Naive thymus-derived CD4-positive, alpha-beta T cell (primary cell): ENCODE data around the gene KCNQ2. TPM values are rescaled to one million over a fixed set of nuclear protein-coding genes. Genes with fewer than 3 reads are reported as not detected.

Experiments
- ATAC-seq: fragments of 150-1000 bp; cut with Tn5 transposase; 2 replicates; pipeline ENCODE4 v1.10.0; 2021; ENCODE audit warnings: mild to moderate bottlenecking, moderate library complexity
- CTCF ChIA-PET: fragments of 350-600 bp; sonication (Branson Sonifier 250); formaldehyde crosslinking; loops from one replicate; lab custom pipeline; 2021; ENCODE audit warnings: antibody characterized with exemption; lab: Charles Lee
- POLR2A ChIA-PET: fragments of 350-600 bp; sonication (Branson Sonifier 250); formaldehyde crosslinking; loops from one replicate; lab custom pipeline; 2021; ENCODE audit warnings: antibody characterized with exemption, inconsistent platforms; lab: Charles Lee
- DNase-seq, 9 donors: peaks; one replicate each; pipeline versions ENCODE4 v3.0.0 to v3.0.0-alpha.2; 2020 to 2022; ENCODE audit warnings: mixed read lengths in 1 of 9
- H3K27ac ChIP-seq: one replicate; pipeline ENCODE4 v1.7.0; 2013; ENCODE audit warnings: mild to moderate bottlenecking, low read depth, low read length, moderate library complexity
- H3K27me3 ChIP-seq, 2 donors: one replicate each; pipeline ENCODE4 v1.7.0; 2013; ENCODE audit warnings: low read length in 2 of 2, mild to moderate bottlenecking in 2 of 2, moderate library complexity in 2 of 2; ENCODE audit not compliant: control insufficient read depth in 2 of 2, insufficient read depth in 2 of 2
- H3K36me3 ChIP-seq, 3 experiments: 1 replicate in 2 of 3; 2 replicates in 1 of 3; pipeline ENCODE4 v1.7.0; 2013; ENCODE audit warnings: low read length in 3 of 3, mild to moderate bottlenecking in 3 of 3, moderate library complexity in 1 of 3; ENCODE audit not compliant: insufficient read depth in 3 of 3, control insufficient read depth in 2 of 3
- H3K4me1 ChIP-seq, 2 donors: one replicate each; pipeline ENCODE4 v1.7.0; 2013; ENCODE audit warnings: low read length in 2 of 2, mild to moderate bottlenecking in 2 of 2, moderate library complexity in 1 of 2; ENCODE audit not compliant: control insufficient read depth in 2 of 2, insufficient read depth in 2 of 2
- H3K4me3 ChIP-seq: 2 replicates; pipeline ENCODE4 v1.7.0; 2013; ENCODE audit warnings: mild to moderate bottlenecking, low read length
- H3K9me3 ChIP-seq, 3 experiments: 1 replicate in 2 of 3; 2 replicates in 1 of 3; pipeline ENCODE4 v1.7.0; 2013; ENCODE audit warnings: low read length in 3 of 3; ENCODE audit not compliant: control insufficient read depth in 2 of 3
- H3K27ac Mint-ChIP-seq, 9 donors: one replicate each; pipeline ENCODE4 v1.8.0; 2020 to 2022; ENCODE audit warnings: mixed read lengths in 9 of 9, mild to moderate bottlenecking in 8 of 9, moderate library complexity in 5 of 9, inconsistent platforms in 2 of 9
- H3K27me3 Mint-ChIP-seq, 5 donors: one replicate each; pipeline ENCODE4 v1.8.0; 2021 to 2022; ENCODE audit warnings: mixed read lengths in 5 of 5, mild to moderate bottlenecking in 1 of 5
- H3K36me3 Mint-ChIP-seq, 5 donors: one replicate each; pipeline ENCODE4 v1.8.0; 2020 to 2022; ENCODE audit warnings: mixed read lengths in 5 of 5, mild to moderate bottlenecking in 3 of 5, inconsistent platforms in 1 of 5
- H3K4me1 Mint-ChIP-seq, 7 donors: one replicate each; pipeline ENCODE4 v1.8.0; 2020 to 2022; ENCODE audit warnings: mixed read lengths in 7 of 7, mild to moderate bottlenecking in 3 of 7, inconsistent platforms in 1 of 7
- H3K4me3 Mint-ChIP-seq, 10 donors: one replicate each; pipeline ENCODE4 v1.8.0; 2020 to 2022; ENCODE audit warnings: mild to moderate bottlenecking in 10 of 10, mixed read lengths in 10 of 10, moderate library complexity in 6 of 10, inconsistent platforms in 2 of 10
- H3K9me3 Mint-ChIP-seq, 11 donors: one replicate each; pipeline ENCODE4 v1.8.0; 2020 to 2022; ENCODE audit warnings: mixed read lengths in 11 of 11, mild to moderate bottlenecking in 4 of 11, inconsistent platforms in 1 of 11, moderate library complexity in 1 of 11
- intact Hi-C, 2 donors: fragments of 100-400 bp; cut with micrococcal nuclease; formaldehyde crosslinking; loops; one replicate each; pipeline ENCODE4 v1.15.1; 2023
- polyA plus RNA-seq, 2 donors: library from polyadenylated mRNA; unstranded; fragments of 300-500 nt; fragmentation: Illumina TruSeq; gene quantifications; one replicate each; pipeline ENCODE4 v1.2.3, GENCODE V29; 2021
- total RNA-seq, 6 experiments: library from RNA in 5 of 6; stranded (reverse) in 5 of 6; gene quantifications; 1 replicate in 5 of 6; 2 replicates in 1 of 6; pipeline ENCODE4 v1.2.3 and lab custom pipeline; 2021 to 2026

Gene KCNQ2
- total and polyA plus RNA-seq, 7 experiments from 2014 or later: 0.27 to 0.72 (median 0.30) TPM; not detected in 4

DNA sequence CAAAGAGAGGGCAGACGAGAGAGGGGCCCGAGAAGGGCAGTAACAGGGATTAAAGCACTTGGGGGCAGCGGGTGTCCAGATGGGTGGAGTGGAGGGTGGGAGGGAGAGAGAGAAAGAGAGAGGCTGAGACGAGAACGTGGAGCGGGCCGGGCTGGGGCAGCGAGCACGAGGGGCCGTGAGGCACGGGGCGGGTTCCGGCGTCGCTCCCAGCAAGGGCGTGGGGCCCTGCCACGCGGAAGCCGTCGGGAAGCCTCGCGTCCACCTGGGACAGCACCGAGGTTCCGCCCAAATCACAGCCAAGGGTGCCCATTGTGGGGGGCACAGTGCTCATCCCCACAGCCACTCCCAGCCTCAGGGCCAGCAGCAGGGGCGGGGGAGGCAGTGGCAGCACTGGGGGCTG lies 49.8 kb downstream of the KCNQ2 start:
- H3K36me3 Mint-ChIP-seq: no peaks in the 10 kb centered on the region
- Histone ChIP-seq H3K4me1 (no peaks in the 10 kb centered on the region), H3K27me3 (no peaks in the 10 kb centered on the region), H3K4me3 (no peak overlapping the region), H3K9me3 (no peaks in the 10 kb centered on the region), H3K27ac (no peak overlapping the region), H3K36me3 (no peaks in the 10 kb centered on the region)
- ChIA-PET CTCF (no interaction called here), POLR2A (no interaction called here)
- no peak overlapping the region for H3K27ac Mint-ChIP-seq
- H3K4me1 Mint-ChIP-seq: no peaks in the 10 kb centered on the region
- H3K27me3 Mint-ChIP-seq: peaks cover 0 to 5% (median 0%) of the 10 kb centered on the region in 5 donors
- intact Hi-C loops: no loop called here
- H3K4me3 Mint-ChIP-seq: no peak overlapping the region
- ATAC-seq: no peak
- peaks cover 0 to 2% (median 0%) of the 10 kb centered on the region in 11 donors for H3K9me3 Mint-ChIP-seq
- DNase-seq: no peak

DNA sequence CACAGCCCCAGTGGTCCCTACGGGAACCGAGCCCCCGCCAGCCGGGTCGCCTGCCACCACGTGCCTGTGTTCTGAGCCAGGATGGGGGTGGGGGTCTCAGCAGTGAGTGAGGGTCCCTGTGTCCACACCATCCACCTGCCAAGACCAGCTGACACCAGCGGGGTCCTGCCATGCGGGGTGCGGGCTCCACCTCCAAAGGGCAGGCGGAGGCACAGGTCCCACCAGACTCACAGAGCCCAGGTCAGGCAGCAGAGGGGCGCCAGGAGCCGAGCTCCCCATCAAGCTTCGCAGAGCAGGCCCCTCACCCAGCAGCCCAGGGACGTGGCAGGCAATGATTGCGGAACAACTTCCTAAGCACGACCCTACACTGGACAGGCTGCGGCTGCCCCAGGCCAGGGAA lies 50.5 kb downstream of the KCNQ2 start:
- Histone ChIP-seq H3K27ac (no peak overlapping the region), H3K4me1 (no peaks in the 10 kb centered on the region), H3K9me3 (no peaks in the 10 kb centered on the region), H3K36me3 (no peaks in the 10 kb centered on the region), H3K4me3 (no peak overlapping the region), H3K27me3 (no peaks in the 10 kb centered on the region)
- Mint-ChIP-seq H3K4me1 (no peaks in the 10 kb centered on the region), H3K27ac (no peak overlapping the region), H3K4me3 (no peak overlapping the region), H3K9me3 (peaks cover 0 to 2% (median 0%) of the 10 kb centered on the region in 11 donors), H3K36me3 (no peaks in the 10 kb centered on the region), H3K27me3 (peaks cover 0 to 11% (median 0%) of the 10 kb centered on the region in 5 donors)
- no peak for ATAC-seq
- ChIA-PET POLR2A (no interaction called here), CTCF (no interaction called here)
- no peak for DNase-seq
- intact Hi-C loops: no loop called here

DNA sequence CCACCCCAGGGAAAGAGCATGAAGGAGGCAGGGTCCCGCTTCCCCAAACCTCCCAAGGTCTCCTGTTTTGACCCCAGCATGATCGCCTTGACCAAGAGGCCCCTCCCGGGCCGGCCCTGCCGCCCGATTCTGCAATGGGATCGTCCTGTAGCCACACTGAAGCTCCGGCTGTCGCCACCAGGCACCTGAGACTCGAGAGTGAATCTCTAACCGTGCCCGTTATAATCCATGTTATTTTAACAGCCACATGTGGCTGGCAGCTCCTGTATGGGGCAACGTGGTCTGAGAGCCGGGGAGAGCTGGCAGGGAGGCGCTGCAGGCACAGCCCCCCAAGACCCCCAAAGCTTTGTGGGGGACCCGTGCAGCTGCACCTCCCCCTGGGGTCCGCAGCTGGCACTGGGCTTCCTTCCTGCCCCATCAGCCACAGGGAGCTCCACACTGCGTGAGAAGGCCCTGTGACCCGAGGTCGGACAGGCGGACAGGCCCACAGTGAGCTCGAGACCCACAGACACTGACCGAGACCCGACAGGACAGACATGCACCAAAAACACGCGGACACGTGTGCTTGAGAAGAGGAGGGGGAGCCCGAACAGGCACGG lies 51.3 kb downstream of the KCNQ2 start:
- Mint-ChIP-seq H3K4me1 (no peaks in the 10 kb centered on the region), H3K27me3 (peaks cover 0 to 11% (median 0%) of the 10 kb centered on the region in 5 donors), H3K9me3 (peaks cover 0 to 2% (median 0%) of the 10 kb centered on the region in 11 donors), H3K27ac (no peak overlapping the region), H3K4me3 (no peak overlapping the region), H3K36me3 (no peaks in the 10 kb centered on the region)
- no peak overlapping the region for H3K4me3 ChIP-seq
- H3K9me3 ChIP-seq: no peaks in the 10 kb centered on the region
- intact Hi-C loops: no loop called here
- no peak for DNase-seq
- H3K36me3 ChIP-seq: no peaks in the 10 kb centered on the region
- ChIA-PET CTCF (interaction anchor here (0.7 kb wide), 1 partner anchor 46 kb away, joined by 3 read pairs; no protein-coding TSS in a partner anchor), POLR2A (no interaction called here)
- no peaks in the 10 kb centered on the region for H3K4me1 ChIP-seq
- ATAC-seq: no peak
- no peaks in the 10 kb centered on the region for H3K27me3 ChIP-seq
- no peak overlapping the region for H3K27ac ChIP-seq

DNA sequence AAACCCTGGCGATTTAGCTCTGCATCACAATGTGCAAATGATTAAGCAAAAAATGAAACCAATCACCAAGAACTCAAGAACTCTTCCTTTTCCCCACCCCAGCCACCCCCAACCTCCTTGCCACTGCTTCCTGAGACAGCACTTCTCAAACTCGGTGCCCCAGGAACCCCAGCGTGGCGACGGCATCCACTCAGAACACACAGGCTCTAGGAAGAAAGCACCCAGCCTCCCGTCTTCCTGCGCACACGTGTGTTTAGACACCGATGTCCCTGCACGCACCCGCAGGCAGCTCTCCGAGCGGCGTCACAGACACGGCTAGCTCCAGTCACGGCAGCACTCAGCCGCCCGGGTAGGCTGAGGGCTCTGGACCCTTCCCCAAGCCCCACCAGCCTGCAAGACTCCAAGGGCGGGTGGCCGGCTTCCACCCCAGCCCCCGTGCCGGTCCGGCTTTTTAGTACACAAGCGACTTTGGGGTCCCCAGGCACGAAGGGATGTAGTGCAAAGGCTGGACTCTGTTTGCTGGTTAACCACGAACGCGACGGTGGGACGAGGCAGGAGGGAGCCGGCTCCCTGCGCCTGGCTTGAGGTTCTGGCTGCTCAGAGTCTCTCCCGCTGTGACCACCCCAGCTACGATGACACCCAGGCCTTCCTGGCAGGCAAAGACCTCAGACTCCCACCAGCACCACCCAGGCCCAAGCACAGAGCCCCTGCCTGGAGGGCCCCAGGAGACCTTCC lies 51.9 kb downstream of the KCNQ2 start:
- H3K27me3 Mint-ChIP-seq: peaks cover 0 to 11% (median 0%) of the 10 kb centered on the region in 5 donors
- Histone ChIP-seq H3K36me3 (no peaks in the 10 kb centered on the region), H3K27ac (no peak overlapping the region), H3K4me3 (no peak overlapping the region), H3K9me3 (no peaks in the 10 kb centered on the region), H3K4me1 (no peaks in the 10 kb centered on the region), H3K27me3 (no peaks in the 10 kb centered on the region)
- H3K36me3 Mint-ChIP-seq: no peaks in the 10 kb centered on the region
- intact Hi-C loops: no loop called here
- H3K4me1 Mint-ChIP-seq: peaks cover 0 to under 1% (median 0%) of the 10 kb centered on the region in 7 donors
- H3K4me3 Mint-ChIP-seq: no peak overlapping the region
- peaks cover 0 to 2% (median 0%) of the 10 kb centered on the region in 11 donors for H3K9me3 Mint-ChIP-seq
- H3K27ac Mint-ChIP-seq: no peak overlapping the region
- no peak for ATAC-seq
- DNase-seq: no peak
- CTCF ChIA-PET: no interaction called here
- POLR2A ChIA-PET: no interaction called here

DNA sequence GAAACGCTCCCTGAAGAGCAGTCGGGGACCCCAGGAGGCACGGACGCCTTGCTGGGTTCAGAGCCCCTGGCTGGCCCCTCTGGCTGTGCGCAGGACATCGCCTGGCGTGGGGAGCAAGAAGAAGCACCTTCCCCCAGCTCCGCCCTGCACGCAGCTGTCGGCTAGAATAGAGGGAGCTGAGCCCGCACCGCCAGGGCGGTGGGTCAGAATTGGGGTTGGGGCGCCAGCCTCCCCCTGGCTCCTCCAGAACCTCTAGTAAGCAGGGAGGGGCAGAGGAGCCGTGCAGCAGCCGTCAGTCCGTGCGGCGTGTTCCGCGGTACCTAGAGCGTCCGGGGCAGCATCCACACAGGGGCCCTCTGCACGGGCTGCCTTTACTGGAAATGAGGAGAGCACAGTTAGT lies 53.2 kb downstream of the KCNQ2 start:
- Mint-ChIP-seq H3K36me3 (no peaks in the 10 kb centered on the region), H3K27ac (no peak overlapping the region), H3K27me3 (peaks cover 0 to 11% (median 0%) of the 10 kb centered on the region in 5 donors), H3K9me3 (no peaks in the 10 kb centered on the region), H3K4me1 (peaks cover 0 to 2% (median 0%) of the 10 kb centered on the region in 7 donors), H3K4me3 (no peak overlapping the region)
- ATAC-seq: no peak
- DNase-seq: no peak
- ChIA-PET CTCF (no interaction called here), POLR2A (no interaction called here)
- no peaks in the 10 kb centered on the region for H3K4me1 ChIP-seq
- no peak overlapping the region for H3K27ac ChIP-seq
- H3K27me3 ChIP-seq: no peaks in the 10 kb centered on the region
- no peaks in the 10 kb centered on the region for H3K36me3 ChIP-seq
- H3K9me3 ChIP-seq: no peaks in the 10 kb centered on the region
- H3K4me3 ChIP-seq: no peak overlapping the region
- intact Hi-C loops: no loop called here

DNA sequence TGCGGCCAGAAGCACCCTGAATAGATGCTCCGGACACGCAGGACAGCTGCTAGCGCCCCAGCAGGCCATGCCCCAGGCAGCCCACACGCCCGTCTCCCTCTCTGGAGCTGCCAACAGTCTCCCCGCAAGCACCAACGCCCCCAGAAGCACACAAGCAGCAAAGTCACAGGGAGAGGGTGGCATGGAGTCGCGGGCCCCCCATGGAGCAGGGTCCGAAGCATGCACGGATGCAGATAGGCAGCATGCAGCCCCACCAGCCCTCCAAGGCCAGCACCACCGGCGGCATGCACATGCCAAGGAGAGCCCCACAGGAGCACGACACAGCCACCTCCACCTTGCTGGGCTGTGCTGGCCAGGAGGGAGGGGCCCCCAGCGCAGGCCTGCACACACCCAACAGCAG lies 53.8 kb downstream of the KCNQ2 start:
- Mint-ChIP-seq H3K9me3 (no peaks in the 10 kb centered on the region), H3K4me1 (peaks cover 0 to 2% (median 0%) of the 10 kb centered on the region in 7 donors), H3K36me3 (no peaks in the 10 kb centered on the region), H3K27ac (no peak overlapping the region), H3K4me3 (no peak overlapping the region), H3K27me3 (peaks cover 0 to 11% (median 0%) of the 10 kb centered on the region in 5 donors)
- Histone ChIP-seq H3K27me3 (no peaks in the 10 kb centered on the region), H3K27ac (no peak overlapping the region), H3K36me3 (no peaks in the 10 kb centered on the region), H3K4me1 (no peaks in the 10 kb centered on the region), H3K4me3 (no peak overlapping the region), H3K9me3 (no peaks in the 10 kb centered on the region)
- intact Hi-C loops: no loop called here
- no peak for DNase-seq
- POLR2A ChIA-PET: no interaction called here
- ATAC-seq: no peak
- CTCF ChIA-PET: no interaction called here

DNA sequence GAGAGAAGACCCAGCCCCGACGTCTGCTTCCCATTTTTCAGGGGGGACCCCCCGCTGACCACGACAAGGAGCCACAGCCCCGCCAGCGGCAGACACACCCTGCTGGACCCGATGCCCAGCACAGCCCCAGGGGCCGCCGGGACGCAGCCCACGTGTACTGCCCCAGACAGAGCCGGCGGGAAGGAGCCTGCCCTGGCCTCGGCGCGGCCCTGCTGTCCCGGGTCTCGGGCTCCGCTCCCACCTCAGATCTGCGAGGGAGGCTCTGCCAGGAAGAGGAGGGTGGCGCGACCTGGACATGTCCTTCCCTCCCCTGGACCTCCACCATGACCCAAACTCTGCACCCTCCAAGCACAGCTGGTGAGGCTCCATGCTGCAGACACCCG lies 54.7 kb downstream of the KCNQ2 start:
- no peak overlapping the region for H3K27ac Mint-ChIP-seq
- intact Hi-C loops: no loop called here
- H3K27me3 Mint-ChIP-seq: peaks cover 0 to 11% (median 4%) of the 10 kb centered on the region in 5 donors

More for the DNA sequence above, 54.7 kb downstream of the KCNQ2 start:
- H3K27me3 ChIP-seq: no peaks in the 10 kb centered on the region
- Mint-ChIP-seq H3K36me3 (no peaks in the 10 kb centered on the region), H3K9me3 (no peaks in the 10 kb centered on the region), H3K4me1 (peaks cover 0 to 5% (median 0%) of the 10 kb centered on the region in 7 donors), H3K4me3 (no peak overlapping the region)
- ChIA-PET CTCF (no interaction called here), POLR2A (no interaction called here)
- no peak overlapping the region for H3K4me3 ChIP-seq
- no peak overlapping the region for H3K27ac ChIP-seq
- ATAC-seq (no peak), DNase-seq (no peak)
- no peaks in the 10 kb centered on the region for H3K36me3 ChIP-seq
- H3K4me1 ChIP-seq: no peaks in the 10 kb centered on the region
- H3K9me3 ChIP-seq: no peaks in the 10 kb centered on the region
